ENCODE results near the gene PDCD7.

- TF ChIP-seq CTCF (conservative IDR thresholded peaks at IDR 0.05; ENCODE audit: low read depth, low read length) (no peak), EZH2 (IDR thresholded peaks at IDR 0.05; ENCODE audit: low read length, unreplicated experiment) (no peak)
These were observed 18.1 kb downstream of the PDCD7 start for GRCh38 chr15:65115542-65115941.
